Glomerular visceral epithelial cell (primary cell): ENCODE data around the gene RMC1.
A peak's percentile ranks its signal among the peaks of the same experiment; 100 is the strongest.
"Not testable (repeated sequence)": the region's sequence is repeated elsewhere in the genome, so short reads cannot be mapped to it uniquely, and the experiment has no call there.

Experiments
- DNase-seq: peaks from one replicate; pipeline ENCODE4 v3.0.0-alpha.2; 2016; ENCODE audit errors: extremely low spot score

The RMC1 gene

DNA sequence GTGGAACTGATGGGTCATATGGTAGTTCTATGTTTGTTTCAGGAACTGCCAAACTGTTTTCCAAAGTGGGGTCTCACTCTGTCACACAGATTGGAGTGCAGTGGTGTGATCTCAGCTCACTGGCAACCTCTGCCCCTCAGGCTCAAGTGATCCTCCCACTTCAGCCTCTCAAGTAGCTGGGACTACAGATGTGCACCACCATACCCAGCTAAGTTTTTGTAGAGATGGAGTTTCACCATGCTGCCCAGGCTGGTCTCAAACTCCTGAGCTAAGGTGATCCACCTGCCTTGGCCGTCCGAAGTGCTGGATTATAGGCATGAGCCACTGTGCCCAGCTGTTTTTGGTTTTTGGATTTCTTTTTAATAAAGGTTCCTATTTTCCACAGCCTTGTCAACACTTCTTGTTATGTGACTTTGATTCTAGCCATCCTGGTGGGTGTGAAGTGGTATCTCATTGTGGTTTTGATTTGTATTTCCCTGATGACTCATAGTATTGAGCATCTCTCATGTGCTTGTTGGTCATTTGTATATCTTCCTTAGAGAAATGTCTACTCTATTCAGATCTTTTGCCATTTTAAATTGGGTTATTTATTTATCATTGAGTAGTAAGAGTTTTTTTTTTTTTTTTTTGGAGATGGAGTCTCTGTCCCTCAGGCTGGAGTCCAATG lies 60.2 kb downstream of the RMC1 start:
- peak; percentile 39 for DNase-seq

GRCh38 chr18:23565916-23566547 lies 62.7 kb downstream of the RMC1 start:
- no peak for DNase-seq

DNA sequence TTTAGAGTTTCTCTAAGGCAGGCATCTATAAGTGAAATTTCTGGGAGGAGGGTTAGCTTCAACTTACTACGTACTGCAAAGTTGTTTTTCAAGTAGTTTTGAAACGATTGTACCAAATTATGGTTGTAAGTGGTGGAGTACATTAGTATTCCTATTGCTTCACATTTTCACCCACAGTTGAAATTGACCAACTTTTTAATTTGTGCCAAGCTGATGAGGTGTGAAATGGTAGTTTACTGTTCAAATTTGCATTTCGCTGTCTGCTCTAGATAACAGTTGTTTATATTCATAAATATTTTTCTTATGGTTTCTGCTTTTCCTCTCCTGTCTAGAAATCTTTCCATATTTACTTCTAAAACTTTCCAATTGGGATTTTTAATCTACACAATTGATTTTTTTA lies 64.4 kb downstream of the RMC1 start:
- no peak for DNase-seq

DNA sequence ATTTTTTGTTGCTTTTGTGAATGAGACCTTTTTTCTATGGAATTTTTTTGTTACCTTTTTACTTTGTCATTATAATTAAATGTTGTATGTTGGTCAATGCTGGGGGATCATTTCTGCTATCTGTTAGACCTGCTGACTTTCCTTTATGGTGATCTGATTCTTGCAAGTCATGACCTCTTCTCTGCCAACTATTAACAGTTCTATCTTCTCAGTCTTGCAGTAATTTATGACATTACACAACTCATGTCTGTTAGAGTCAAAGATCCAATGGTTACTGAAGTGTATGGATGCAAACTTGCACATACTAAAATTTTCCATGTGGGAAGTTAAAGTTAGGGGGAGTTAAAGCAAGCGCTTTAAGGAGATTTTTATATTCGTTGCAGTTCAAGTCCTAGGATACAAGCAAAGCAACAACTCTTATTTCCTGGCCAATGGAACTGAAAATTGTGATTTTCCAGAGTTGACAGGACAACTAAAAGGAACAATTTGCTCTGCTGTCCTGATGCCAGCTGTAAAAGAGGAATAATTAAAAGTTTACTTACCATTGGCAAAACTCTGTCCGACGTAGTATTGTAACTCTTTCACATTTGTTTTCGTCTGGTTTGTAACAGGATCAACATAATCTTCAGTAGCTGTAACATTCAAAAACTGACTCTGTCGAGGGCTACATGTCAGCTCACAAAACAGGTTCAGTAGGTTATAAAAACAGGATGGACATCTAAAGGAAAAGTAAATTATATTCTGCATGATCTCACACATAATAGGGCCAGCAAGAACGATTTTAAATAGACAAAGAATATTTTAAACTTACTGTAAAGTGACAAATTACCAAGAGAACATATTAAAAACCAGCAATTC lies 65.2 kb downstream of the RMC1 start:
- no peak for DNase-seq

- no peak for DNase-seq
These were observed 66.2 kb downstream of the RMC1 start for GRCh38 chr18:23569299-23570063.

- DNase-seq = no peak
These were observed 67.7 kb downstream of the RMC1 start for GRCh38 chr18:23570912-23571504.

DNA sequence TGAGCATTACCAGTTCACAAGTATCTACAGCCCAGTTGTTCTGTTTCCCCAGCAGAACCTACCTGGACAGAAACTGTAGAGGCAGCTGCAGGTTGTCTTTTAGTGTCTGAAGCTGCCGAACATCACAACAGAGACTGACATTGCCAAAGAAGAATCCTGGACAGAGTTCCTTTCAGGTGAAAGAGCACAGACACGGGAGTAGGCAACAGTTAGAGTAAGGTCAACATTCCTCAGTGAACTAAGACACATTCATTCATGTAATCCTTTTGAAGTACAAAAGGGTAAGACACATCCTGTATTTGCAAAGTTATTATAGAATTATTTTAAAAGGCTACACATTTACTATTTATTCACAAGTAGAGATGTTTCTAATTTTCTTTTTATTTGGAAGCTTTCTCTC lies 68.7 kb downstream of the RMC1 start:
- no peak for DNase-seq

DNA sequence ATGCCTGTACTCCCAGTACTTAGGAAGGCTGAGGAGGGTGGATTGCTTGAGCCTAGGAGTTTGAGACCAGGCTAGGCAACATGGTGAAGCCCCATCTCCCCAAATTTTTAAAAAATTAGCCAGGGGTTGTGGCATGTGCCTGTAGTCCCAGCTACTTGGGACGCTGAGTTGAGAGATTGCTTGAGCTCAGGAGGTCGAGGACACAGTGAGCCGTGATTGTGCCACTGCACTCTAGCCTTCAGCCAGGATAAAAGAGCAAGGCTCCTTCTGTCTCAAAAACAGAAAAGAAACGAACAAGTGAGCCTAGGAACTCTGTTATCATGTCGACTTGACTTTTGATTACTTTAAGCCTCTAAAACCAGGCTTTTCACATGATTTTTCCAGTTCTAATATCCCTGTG lies 69.3 kb downstream of the RMC1 start:
- DNase-seq = no peak

DNA sequence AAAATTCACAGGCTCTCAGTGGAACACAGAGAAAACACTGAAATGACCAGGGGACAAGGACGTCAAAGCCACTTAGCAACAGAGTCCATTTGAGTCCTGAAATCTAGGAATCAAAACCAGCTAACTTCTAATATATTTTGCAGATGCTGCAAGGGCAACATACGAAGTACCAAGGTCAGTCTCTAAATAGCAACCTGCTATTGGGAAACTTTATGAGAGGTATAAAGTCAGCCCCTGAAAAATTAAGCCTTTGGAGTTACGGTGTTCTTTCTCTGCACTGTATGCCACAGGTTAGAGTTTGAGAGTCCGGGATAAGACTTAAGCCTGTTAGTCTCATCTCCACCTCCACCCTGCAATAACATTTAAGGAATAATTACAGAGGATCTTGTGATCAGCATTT lies 69.7 kb downstream of the RMC1 start:
- DNase-seq = no peak

GRCh38 chr18:23573626-23574431 lies 70.5 kb downstream of the RMC1 start:
- peak; percentile 72 for DNase-seq

DNA sequence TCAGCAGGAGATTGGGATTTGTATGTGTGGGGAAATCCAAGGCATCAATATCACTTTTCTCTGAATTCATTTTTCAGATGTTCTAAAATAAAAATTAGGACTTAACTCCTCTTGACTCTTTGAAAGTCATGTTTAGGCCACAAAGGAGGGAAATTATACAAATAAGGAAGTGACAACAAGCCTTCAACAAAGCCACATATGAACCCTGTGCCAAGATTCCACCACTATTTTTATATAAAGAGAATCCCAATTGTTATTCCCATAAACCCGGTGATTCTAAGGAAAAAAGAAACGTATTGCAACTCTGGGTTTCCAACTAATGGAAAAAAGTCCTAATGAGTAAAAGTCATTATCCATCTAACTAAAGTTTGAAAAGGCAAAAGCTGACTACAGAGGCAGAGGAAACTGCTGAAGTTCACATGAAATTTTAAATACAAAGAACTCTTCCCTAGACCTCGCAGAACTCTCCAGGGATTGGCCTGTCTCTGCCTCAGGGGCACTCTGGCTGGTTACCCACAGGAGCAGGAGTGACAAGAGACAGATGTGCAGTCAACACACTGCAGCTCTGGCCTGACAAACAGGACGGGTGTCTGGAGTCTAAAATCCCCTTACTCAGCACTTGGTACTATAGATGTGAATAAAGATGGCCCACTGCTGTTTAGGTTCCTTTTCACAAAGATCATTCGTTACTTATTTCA lies 71.4 kb downstream of the RMC1 start:
- no peak for DNase-seq

DNA sequence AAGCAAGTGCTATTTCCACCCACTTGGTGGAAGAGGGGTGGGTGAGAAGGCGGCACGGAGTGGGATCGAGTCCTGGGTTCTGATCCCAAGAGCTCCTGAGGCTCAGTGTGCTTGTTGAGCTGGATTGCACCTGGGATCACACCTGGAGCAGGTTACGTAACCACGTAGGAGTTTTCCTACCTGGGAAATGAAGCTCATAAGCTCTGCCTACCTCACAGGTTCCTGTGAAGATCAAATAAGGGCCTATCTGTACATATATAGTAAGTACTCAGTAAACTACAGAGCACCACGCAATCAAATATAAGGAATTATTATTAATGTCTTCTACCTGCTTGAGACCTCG lies 72.0 kb downstream of the RMC1 start:
- DNase-seq = no peak

GRCh38 chr18:23577521-23577920 lies 74.2 kb downstream of the RMC1 start:
- not testable (repeated sequence) for DNase-seq

DNA sequence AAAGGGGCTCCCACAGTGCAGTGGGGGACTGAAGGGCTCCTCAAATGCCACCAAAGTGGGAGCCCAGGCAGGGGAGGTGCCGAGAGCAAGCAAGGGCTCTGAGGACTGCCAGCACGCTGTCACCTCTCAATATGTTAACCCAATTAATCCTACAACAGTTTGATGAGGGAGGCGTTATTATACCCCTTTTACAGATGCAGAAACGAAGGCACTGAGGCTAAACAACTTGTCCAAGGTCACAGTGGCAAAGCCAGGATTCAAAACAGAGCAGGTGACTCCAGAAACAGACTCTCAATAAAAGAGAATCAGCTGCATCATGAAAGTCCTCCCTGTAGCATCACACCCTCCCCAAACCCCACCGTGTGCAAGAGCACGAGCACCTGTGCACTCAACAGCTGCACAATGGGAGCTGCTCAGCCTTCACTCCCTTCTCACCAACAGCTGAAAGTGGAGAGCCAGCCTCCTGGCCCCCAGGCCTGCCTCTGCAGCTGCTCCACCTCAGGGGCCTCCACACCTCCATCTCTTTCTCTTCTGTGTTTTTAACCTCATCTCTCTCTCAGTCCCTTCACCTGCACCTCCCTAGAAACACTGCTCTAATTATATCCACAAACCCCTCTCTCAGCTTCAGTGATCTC lies 74.9 kb downstream of the RMC1 start:
- DNase-seq = no peak

DNA sequence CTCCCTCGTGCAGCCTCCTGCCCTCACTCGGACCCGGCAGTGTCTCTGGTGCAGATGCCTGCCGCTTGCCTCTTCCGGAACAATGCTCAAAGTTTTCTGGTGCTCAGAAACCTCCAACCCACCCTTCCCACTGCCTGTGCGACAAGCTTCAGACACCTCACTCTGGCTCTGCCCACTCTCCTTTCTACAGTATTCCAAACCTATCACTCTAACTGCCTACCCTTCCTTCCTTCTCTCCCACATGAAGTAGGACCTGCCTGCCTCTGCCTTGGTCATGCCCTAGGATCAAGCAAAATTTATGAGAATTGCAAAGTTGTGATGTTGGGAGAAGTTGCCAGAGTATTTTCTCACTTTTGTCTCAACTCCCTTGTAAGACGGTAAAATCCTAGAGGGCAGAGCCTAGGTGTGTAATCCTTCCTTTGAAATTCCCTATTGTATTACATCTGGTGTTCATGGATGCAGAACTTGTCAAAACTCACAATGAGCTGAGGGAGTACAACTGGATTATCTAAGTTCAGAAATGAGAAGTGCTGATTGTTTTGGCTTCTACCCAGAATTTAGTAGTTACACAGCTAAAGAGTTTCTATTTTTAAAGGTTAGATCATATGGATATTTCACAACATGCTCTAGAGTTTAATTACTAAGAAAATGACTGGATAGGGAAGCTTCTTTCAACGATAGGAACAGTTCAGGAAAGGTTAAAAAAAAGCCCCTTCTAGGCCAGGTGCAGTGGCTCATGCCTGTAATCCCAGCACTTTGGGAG lies 75.8 kb downstream of the RMC1 start:
- no peak for DNase-seq

DNA sequence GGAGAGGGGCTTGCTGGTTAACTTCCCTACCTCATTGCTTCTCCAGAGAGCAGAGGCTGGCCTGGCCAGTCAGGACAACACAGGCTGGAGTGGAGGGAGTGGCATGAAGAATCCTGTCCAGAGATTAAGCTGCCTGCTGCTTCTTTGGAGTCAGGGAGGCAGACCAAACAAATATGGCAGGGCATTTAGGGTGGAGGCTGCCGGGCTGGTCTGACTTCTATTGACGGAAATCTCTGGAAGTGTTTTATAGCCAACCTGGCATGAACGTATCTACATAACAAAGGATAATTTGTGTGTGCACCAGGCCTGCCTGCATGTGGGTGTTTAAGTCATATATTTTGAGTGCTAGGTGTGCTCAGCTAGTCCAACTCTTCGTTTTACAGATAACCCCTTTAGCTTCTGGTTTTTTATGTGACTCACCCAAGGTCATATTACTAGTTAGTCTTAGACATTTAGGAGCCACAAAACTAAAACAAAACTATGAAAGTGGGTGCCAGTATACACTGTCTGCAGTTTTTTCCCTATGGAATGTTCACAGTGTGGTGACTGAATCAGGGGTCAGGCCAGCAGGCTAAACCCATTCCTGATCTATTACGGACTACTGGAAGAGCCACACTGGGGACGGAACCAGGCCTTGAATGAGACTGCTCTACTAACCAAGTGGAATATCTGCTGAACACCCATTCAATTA lies 77.5 kb downstream of the RMC1 start:
- peak; percentile 70 for DNase-seq
